ENCODE results near the gene OPA3.

The OPA3 gene

GRCh38 chr19:45591638-45592005, 7.0 kb upstream of the OPA3 start:
- Histone ChIP-seq H4K8ac (ENCODE audit: low read depth, low read length) (no peak overlapping the region), H3K14ac (ENCODE audit: low read length) (peak overlapping the region; percentile 89), H2BK120ac (ENCODE audit: low read depth, low read length) (no peak overlapping the region), H2BK5ac (ENCODE audit: low read length) (no peak overlapping the region), H3K4me3 (ENCODE audit: low read length in 2 of 2) (no peak overlapping the region), H3K4me2 (ENCODE audit: insufficient read depth, low read length, poor library complexity, severe bottlenecking) (no peak overlapping the region), H4K91ac (ENCODE audit: low read depth, low read length, poor library complexity) (no peak overlapping the region), H3K79me1 (ENCODE audit: low read depth, low read length) (no peaks in the 10 kb centered on the region), H2BK15ac (ENCODE audit: low read length) (peak overlapping the region; percentile 75), H3K9ac (ENCODE audit: low read depth, low read length, poor library complexity) (peak overlapping the region; percentile 44), H3K27me3 (ENCODE audit: control insufficient read depth in 3 of 3, insufficient read depth in 3 of 3, low read depth in 1 of 3, low read length in 3 of 3) (peaks cover 2 to 23% (median 9%) of the 10 kb centered on the region in 3 experiments), H3K9me3 (replicated peaks in 1 of 2; ENCODE audit: control insufficient read depth in 2 of 2, insufficient read depth in 1 of 2, low read depth in 1 of 2, low read length in 2 of 2) (peaks cover 0 to 4% of the 10 kb centered on the region in 2 donors), H3K4me1 (ENCODE audit: control insufficient read depth in 2 of 2, insufficient read depth in 1 of 2, low read depth in 1 of 2, low read length in 2 of 2) (peaks cover 0 to 2% of the 10 kb centered on the region in 2 donors), H3K23ac (ENCODE audit: low read depth, low read length, poor library complexity) (peak overlapping the region; percentile 97), H2AFZ (ENCODE audit: low read length) (no peak overlapping the region), H2AK5ac (ENCODE audit: low read depth, low read length) (peak overlapping the region; percentile 47), H2BK12ac (ENCODE audit: low read length) (peak overlapping the region; percentile 73), H3K4ac (ENCODE audit: low read length) (no peak overlapping the region), H3K27ac (replicated peaks; ENCODE audit: low read length) (no peak overlapping the region), H3K18ac (ENCODE audit: low read length) (peak overlapping the region; percentile 57), H3K36me3 (replicated peaks in 1 of 2; ENCODE audit: control insufficient read depth in 2 of 2, insufficient read depth in 2 of 2, low read length in 2 of 2) (no peaks in the 10 kb centered on the region)
- WGBS, 2 donors (ENCODE audit: extremely low coverage in 2 of 2, insufficient read length in 2 of 2, insufficient replicate concordance in 1 of 2), result no CpG with 5 or more reads among the region's 21 CpGs
- DNase-seq (ENCODE audit: low spot score), result no peak

GRCh38 chr19:45591004-45591637, 6.5 kb upstream of the OPA3 start:
- Histone ChIP-seq H4K8ac (ENCODE audit: low read depth, low read length) (no peak overlapping the region), H3K36me3 (replicated peaks in 1 of 2; ENCODE audit: control insufficient read depth in 2 of 2, insufficient read depth in 2 of 2, low read length in 2 of 2) (no peaks in the 10 kb centered on the region), H3K79me1 (ENCODE audit: low read depth, low read length) (no peaks in the 10 kb centered on the region), H2AK5ac (ENCODE audit: low read depth, low read length) (peak overlapping the region; percentile 47), H4K91ac (ENCODE audit: low read depth, low read length, poor library complexity) (no peak overlapping the region), H3K18ac (ENCODE audit: low read length) (peak overlapping the region; percentile 57), H3K4me1 (ENCODE audit: control insufficient read depth in 2 of 2, insufficient read depth in 1 of 2, low read depth in 1 of 2, low read length in 2 of 2) (peaks cover 0 to 2% of the 10 kb centered on the region in 2 donors), H3K27me3 (ENCODE audit: control insufficient read depth in 3 of 3, insufficient read depth in 3 of 3, low read depth in 1 of 3, low read length in 3 of 3) (peaks cover 2 to 20% (median 8%) of the 10 kb centered on the region in 3 experiments), H3K14ac (ENCODE audit: low read length) (peak overlapping the region; percentile 89), H2BK15ac (ENCODE audit: low read length) (peak overlapping the region; percentile 75), H2BK12ac (ENCODE audit: low read length) (peak overlapping the region; percentile 60), H3K4me3 (ENCODE audit: low read length in 2 of 2) (no peak overlapping the region), H2AFZ (ENCODE audit: low read length) (peak overlapping the region; percentile 77), H3K9ac (ENCODE audit: low read depth, low read length, poor library complexity) (peak overlapping the region; percentile 44), H3K27ac (replicated peaks; ENCODE audit: low read length) (no peak overlapping the region), H3K9me3 (replicated peaks in 1 of 2; ENCODE audit: control insufficient read depth in 2 of 2, insufficient read depth in 1 of 2, low read depth in 1 of 2, low read length in 2 of 2) (peaks cover 0 to 4% of the 10 kb centered on the region in 2 donors), H2BK120ac (ENCODE audit: low read depth, low read length) (no peak overlapping the region), H3K4me2 (ENCODE audit: insufficient read depth, low read length, poor library complexity, severe bottlenecking) (no peak overlapping the region), H3K4ac (ENCODE audit: low read length) (no peak overlapping the region), H3K23ac (ENCODE audit: low read depth, low read length, poor library complexity) (peak overlapping the region; percentile 97), H2BK5ac (ENCODE audit: low read length) (peak overlapping the region; percentile 39)
- no peak for DNase-seq (ENCODE audit: low spot score)
- WGBS, 2 donors (ENCODE audit: extremely low coverage in 2 of 2, insufficient read length in 2 of 2, insufficient replicate concordance in 1 of 2), result no CpG with 5 or more reads among the region's 48 CpGs

- Histone ChIP-seq H3K79me1 (ENCODE audit: low read depth, low read length) (no peaks in the 10 kb centered on the region), H3K27ac (replicated peaks; ENCODE audit: low read length) (no peak overlapping the region), H3K18ac (ENCODE audit: low read length) (no peak overlapping the region), H3K14ac (ENCODE audit: low read length) (peak overlapping the region; percentile 67), H2BK120ac (ENCODE audit: low read depth, low read length) (no peak overlapping the region), H3K4me3 (ENCODE audit: low read length in 2 of 2) (no peak overlapping the region), H2AK5ac (ENCODE audit: low read depth, low read length) (no peak overlapping the region), H3K9me3 (replicated peaks in 1 of 2; ENCODE audit: control insufficient read depth in 2 of 2, insufficient read depth in 1 of 2, low read depth in 1 of 2, low read length in 2 of 2) (peaks cover 0 to 4% of the 10 kb centered on the region in 2 donors), H3K9ac (ENCODE audit: low read depth, low read length, poor library complexity) (no peak overlapping the region), H3K4ac (ENCODE audit: low read length) (no peak overlapping the region), H2BK12ac (ENCODE audit: low read length) (peak overlapping the region; percentile 60), H2BK5ac (ENCODE audit: low read length) (peak overlapping the region; percentile 39), H2AFZ (ENCODE audit: low read length) (peak overlapping the region; percentile 77), H4K8ac (ENCODE audit: low read depth, low read length) (no peak overlapping the region), H3K23ac (ENCODE audit: low read depth, low read length, poor library complexity) (peak overlapping the region; percentile 40), H3K4me1 (ENCODE audit: control insufficient read depth in 2 of 2, insufficient read depth in 1 of 2, low read depth in 1 of 2, low read length in 2 of 2) (peaks cover 0 to 2% of the 10 kb centered on the region in 2 donors), H3K27me3 (ENCODE audit: control insufficient read depth in 3 of 3, insufficient read depth in 3 of 3, low read depth in 1 of 3, low read length in 3 of 3) (peaks cover 2 to 16% (median 6%) of the 10 kb centered on the region in 3 experiments), H3K36me3 (replicated peaks in 1 of 2; ENCODE audit: control insufficient read depth in 2 of 2, insufficient read depth in 2 of 2, low read length in 2 of 2) (no peaks in the 10 kb centered on the region), H4K91ac (ENCODE audit: low read depth, low read length, poor library complexity) (no peak overlapping the region), H3K4me2 (ENCODE audit: insufficient read depth, low read length, poor library complexity, severe bottlenecking) (no peak overlapping the region), H2BK15ac (ENCODE audit: low read length) (no peak overlapping the region)
- no CpG with 5 or more reads among the region's 15 CpGs for WGBS, 2 donors (ENCODE audit: extremely low coverage in 2 of 2, insufficient read length in 2 of 2, insufficient replicate concordance in 1 of 2)
- no peak for DNase-seq (ENCODE audit: low spot score)
Observed at GRCh38 chr19:45590300-45591003, 5.8 kb upstream of the OPA3 start.

- no peak overlapping the region for H2BK12ac ChIP-seq (ENCODE audit: low read length)
- no peak overlapping the region for H3K4me3 ChIP-seq (ENCODE audit: low read length in 2 of 2)
- H3K4me2 ChIP-seq (ENCODE audit: insufficient read depth, low read length, poor library complexity, severe bottlenecking), result no peak overlapping the region
- H3K18ac ChIP-seq (ENCODE audit: low read length), result no peak overlapping the region
- no peaks in the 10 kb centered on the region for H3K36me3 ChIP-seq (replicated peaks in 1 of 2; ENCODE audit: control insufficient read depth in 2 of 2, insufficient read depth in 2 of 2, low read length in 2 of 2)
- no peak overlapping the region for H2BK120ac ChIP-seq (ENCODE audit: low read depth, low read length)
- H4K8ac ChIP-seq (ENCODE audit: low read depth, low read length), result no peak overlapping the region
- no peak overlapping the region for H3K4ac ChIP-seq (ENCODE audit: low read length)
- peaks cover 2 to 13% (median 4%) of the 10 kb centered on the region in 3 experiments for H3K27me3 ChIP-seq (ENCODE audit: control insufficient read depth in 3 of 3, insufficient read depth in 3 of 3, low read depth in 1 of 3, low read length in 3 of 3)
- no peak overlapping the region for H2AK5ac ChIP-seq (ENCODE audit: low read depth, low read length)
- H3K9ac ChIP-seq (ENCODE audit: low read depth, low read length, poor library complexity), result no peak overlapping the region
- no peak overlapping the region for H2BK5ac ChIP-seq (ENCODE audit: low read length)
- no peak overlapping the region for H2BK15ac ChIP-seq (ENCODE audit: low read length)
- H3K27ac ChIP-seq (replicated peaks; ENCODE audit: low read length), result no peak overlapping the region
- H4K91ac ChIP-seq (ENCODE audit: low read depth, low read length, poor library complexity), result no peak overlapping the region
- no peaks in the 10 kb centered on the region for H3K79me1 ChIP-seq (ENCODE audit: low read depth, low read length)
- peaks cover 0 to 4% of the 10 kb centered on the region in 2 donors for H3K9me3 ChIP-seq (replicated peaks in 1 of 2; ENCODE audit: control insufficient read depth in 2 of 2, insufficient read depth in 1 of 2, low read depth in 1 of 2, low read length in 2 of 2)
- no peak overlapping the region for H2AFZ ChIP-seq (ENCODE audit: low read length)
- no peak for DNase-seq (ENCODE audit: low spot score)
- H3K14ac ChIP-seq (ENCODE audit: low read length), result no peak overlapping the region
- peaks cover 0 to 2% of the 10 kb centered on the region in 2 donors for H3K4me1 ChIP-seq (ENCODE audit: control insufficient read depth in 2 of 2, insufficient read depth in 1 of 2, low read depth in 1 of 2, low read length in 2 of 2)
- no peak overlapping the region for H3K23ac ChIP-seq (ENCODE audit: low read depth, low read length, poor library complexity)
- whole genome bisulfite sequencing, 2 donors (ENCODE audit: extremely low coverage in 2 of 2, insufficient read length in 2 of 2, insufficient replicate concordance in 1 of 2), result no CpG with 5 or more reads among the region's 4 CpGs
Observed at GRCh38 chr19:45589768-45590167, 5.2 kb upstream of the OPA3 start.
